Measurements from ENCODE around the gene AOPEP. TPM values are rescaled to one million over a fixed set of nuclear protein-coding genes. Genes with fewer than 3 reads are reported as not detected.

Gene AOPEP
- total and polyA plus RNA-seq, 2 donors (not counting 3 experiments of a cell fraction or from before 2014, with no cell fraction given), result 20.2 to 41.6 TPM

DNA sequence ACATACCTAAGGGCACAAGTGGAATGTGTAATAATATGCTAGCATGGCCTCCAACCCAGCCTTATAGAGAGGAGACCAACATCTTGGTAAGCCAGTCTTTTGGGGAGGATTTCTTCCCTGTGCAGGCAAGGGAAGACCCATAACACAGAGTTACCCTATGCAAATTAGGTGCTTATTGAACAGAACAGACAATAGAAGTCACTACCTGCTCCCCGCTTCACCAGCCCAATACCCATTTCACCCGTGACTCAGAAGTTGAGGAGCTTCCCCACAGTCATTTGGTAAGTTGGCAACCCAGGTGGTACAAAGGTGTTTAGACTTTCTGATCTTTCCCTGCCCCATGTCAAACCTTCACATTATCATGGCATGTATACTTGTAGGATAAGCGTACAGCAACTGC, 44.6 kb downstream of the AOPEP start:
- POLR2A ChIA-PET, result no interaction called here
- dilution Hi-C loops (cut with MboI; ENCODE audit: extremely low pct_ligation_motif_present, low sequenced_read_pairs), result no loop called here

More for the DNA sequence above, 44.6 kb downstream of the AOPEP start:
- no peak overlapping the region for H2AFZ ChIP-seq (ENCODE audit: low read depth, low read length)
- no peaks in the 10 kb centered on the region for H3K79me2 ChIP-seq (ENCODE audit: control insufficient read depth, insufficient read depth, low read length)
- no peak overlapping the region for H3K27ac ChIP-seq (ENCODE audit: insufficient read depth, low read depth, low read length)
- H3K9me1 ChIP-seq (replicated peaks; ENCODE audit: control insufficient read depth, extremely low read depth, insufficient read depth, low read length), result no peaks in the 10 kb centered on the region
- no peak overlapping the region for H3K4me2 ChIP-seq (ENCODE audit: insufficient read depth, low read length)
- no peak overlapping the region for H3K4me3 ChIP-seq (replicated peaks in 1 of 3; ENCODE audit: insufficient read depth in 1 of 3, low read depth in 1 of 3, low read length in 3 of 3)
- TF ChIP-seq, protein P1, sequence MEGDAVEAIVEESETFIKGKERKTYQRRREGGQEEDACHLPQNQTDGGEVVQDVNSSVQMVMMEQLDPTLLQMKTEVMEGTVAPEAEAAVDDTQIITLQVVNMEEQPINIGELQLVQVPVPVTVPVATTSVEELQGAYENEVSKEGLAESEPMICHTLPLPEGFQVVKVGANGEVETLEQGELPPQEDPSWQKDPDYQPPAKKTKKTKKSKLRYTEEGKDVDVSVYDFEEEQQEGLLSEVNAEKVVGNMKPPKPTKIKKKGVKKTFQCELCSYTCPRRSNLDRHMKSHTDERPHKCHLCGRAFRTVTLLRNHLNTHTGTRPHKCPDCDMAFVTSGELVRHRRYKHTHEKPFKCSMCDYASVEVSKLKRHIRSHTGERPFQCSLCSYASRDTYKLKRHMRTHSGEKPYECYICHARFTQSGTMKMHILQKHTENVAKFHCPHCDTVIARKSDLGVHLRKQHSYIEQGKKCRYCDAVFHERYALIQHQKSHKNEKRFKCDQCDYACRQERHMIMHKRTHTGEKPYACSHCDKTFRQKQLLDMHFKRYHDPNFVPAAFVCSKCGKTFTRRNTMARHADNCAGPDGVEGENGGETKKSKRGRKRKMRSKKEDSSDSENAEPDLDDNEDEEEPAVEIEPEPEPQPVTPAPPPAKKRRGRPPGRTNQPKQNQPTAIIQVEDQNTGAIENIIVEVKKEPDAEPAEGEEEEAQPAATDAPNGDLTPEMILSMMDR (IDR thresholded peaks at IDR 0.05; ENCODE audit: extremely low read depth in 1 of 2, insufficient read depth in 1 of 2, low read depth in 1 of 2, low read length in 2 of 2), result no peak
- no peak for TF ChIP-seq POLR2AphosphoS5 (IDR thresholded peaks at IDR 0.05; ENCODE audit: insufficient read depth, low read depth, low read length)
- no peak for TF ChIP-seq EZH2 (IDR thresholded peaks at IDR 0.05; ENCODE audit: borderline replicate concordance, low read depth, low read length, severe bottlenecking)
- TF ChIP-seq, protein P2, sequence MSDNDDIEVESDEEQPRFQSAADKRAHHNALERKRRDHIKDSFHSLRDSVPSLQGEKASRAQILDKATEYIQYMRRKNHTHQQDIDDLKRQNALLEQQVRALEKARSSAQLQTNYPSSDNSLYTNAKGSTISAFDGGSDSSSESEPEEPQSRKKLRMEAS (IDR thresholded peaks at IDR 0.05; ENCODE audit: insufficient read depth, insufficient read length), result no peak
- no peak for TF ChIP-seq MYC (IDR thresholded peaks at IDR 0.05; ENCODE audit: low read depth, low read length)
- no peak for TF ChIP-seq POLR2A (IDR thresholded peaks at IDR 0.05; ENCODE audit: low read depth, low read length)
- no peak for TF ChIP-seq GATA2 (IDR thresholded peaks at IDR 0.05; ENCODE audit: insufficient read depth, insufficient read length, low read depth, low read length)
- TF ChIP-seq JUN (IDR thresholded peaks at IDR 0.05; ENCODE audit: borderline replicate concordance, insufficient read depth, insufficient read length, low read depth), result no peak
- no peak for TF ChIP-seq FOS (IDR thresholded peaks at IDR 0.05; ENCODE audit: borderline replicate concordance, insufficient read depth, low read length)
- no peaks in the 10 kb centered on the region for H3K27me3 ChIP-seq (ENCODE audit: control insufficient read depth in 2 of 2, insufficient read depth in 2 of 2, low read length in 2 of 2)
- CTCF ChIA-PET, result interaction anchor here (1.2 to 1.4 kb wide), 2 partner anchors 301 to 357 kb away, joined by 3 read pairs; no protein-coding TSS in a partner anchor
- no peaks in the 10 kb centered on the region for H4K20me1 ChIP-seq (replicated peaks; ENCODE audit: control insufficient read depth, extremely low read depth, insufficient read depth, low read length)
- DNase-seq (ENCODE audit: low read depth, low spot score) (no peak), FAIRE-seq (no peak)
- intact Hi-C loops (cut with micrococcal nuclease), result no loop called here
- H3K9ac ChIP-seq (replicated peaks; ENCODE audit: extremely low read depth, insufficient read depth, low read length), result no peak overlapping the region
- BruUV-seq (replicated peaks), result no TSS peak
- H3K9me3 ChIP-seq (replicated peaks; ENCODE audit: control insufficient read depth, insufficient read depth, low read length), result no peaks in the 10 kb centered on the region
- H3K4me1 ChIP-seq (ENCODE audit: control insufficient read depth, extremely low read depth, insufficient read depth, low read length), result no peaks in the 10 kb centered on the region
- H3K36me3 ChIP-seq (ENCODE audit: control insufficient read depth in 2 of 2, extremely low read depth in 1 of 2, insufficient read depth in 2 of 2, low read length in 2 of 2), result no peaks in the 10 kb centered on the region

Measured in endothelial cell of umbilical vein (primary cell).